ENCODE data around the gene SLC25A45.

SLC25A45 gene

DNA sequence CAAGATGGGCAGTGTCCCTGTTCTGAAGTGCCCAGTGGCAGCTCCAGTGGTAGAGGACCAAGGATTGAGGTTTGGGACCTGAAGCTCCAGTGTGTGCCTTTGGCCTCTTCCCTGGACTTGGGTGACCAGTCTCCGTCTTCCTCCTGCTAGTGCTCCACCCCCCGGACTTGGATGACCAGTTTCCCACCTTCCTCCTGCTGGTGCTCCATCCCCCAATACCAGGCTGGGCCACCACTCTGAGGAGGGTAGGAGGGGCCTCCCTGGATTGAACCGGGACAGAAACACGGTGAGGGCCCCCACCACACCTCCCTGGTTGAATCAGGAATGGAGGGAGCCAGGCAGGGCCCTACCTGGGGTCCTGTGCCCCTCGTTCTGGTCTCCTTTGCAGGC, 29.2 kb upstream of the SLC25A45 start:
- TF ChIP-seq, protein P1, sequence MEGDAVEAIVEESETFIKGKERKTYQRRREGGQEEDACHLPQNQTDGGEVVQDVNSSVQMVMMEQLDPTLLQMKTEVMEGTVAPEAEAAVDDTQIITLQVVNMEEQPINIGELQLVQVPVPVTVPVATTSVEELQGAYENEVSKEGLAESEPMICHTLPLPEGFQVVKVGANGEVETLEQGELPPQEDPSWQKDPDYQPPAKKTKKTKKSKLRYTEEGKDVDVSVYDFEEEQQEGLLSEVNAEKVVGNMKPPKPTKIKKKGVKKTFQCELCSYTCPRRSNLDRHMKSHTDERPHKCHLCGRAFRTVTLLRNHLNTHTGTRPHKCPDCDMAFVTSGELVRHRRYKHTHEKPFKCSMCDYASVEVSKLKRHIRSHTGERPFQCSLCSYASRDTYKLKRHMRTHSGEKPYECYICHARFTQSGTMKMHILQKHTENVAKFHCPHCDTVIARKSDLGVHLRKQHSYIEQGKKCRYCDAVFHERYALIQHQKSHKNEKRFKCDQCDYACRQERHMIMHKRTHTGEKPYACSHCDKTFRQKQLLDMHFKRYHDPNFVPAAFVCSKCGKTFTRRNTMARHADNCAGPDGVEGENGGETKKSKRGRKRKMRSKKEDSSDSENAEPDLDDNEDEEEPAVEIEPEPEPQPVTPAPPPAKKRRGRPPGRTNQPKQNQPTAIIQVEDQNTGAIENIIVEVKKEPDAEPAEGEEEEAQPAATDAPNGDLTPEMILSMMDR (IDR thresholded peaks at IDR 0.05), result no peak
- no peak overlapping the region for H3K4me3 ChIP-seq
- DNase-seq (ENCODE audit: low spot score), result no peak
- no peak overlapping the region for H3K27ac ChIP-seq

DNA sequence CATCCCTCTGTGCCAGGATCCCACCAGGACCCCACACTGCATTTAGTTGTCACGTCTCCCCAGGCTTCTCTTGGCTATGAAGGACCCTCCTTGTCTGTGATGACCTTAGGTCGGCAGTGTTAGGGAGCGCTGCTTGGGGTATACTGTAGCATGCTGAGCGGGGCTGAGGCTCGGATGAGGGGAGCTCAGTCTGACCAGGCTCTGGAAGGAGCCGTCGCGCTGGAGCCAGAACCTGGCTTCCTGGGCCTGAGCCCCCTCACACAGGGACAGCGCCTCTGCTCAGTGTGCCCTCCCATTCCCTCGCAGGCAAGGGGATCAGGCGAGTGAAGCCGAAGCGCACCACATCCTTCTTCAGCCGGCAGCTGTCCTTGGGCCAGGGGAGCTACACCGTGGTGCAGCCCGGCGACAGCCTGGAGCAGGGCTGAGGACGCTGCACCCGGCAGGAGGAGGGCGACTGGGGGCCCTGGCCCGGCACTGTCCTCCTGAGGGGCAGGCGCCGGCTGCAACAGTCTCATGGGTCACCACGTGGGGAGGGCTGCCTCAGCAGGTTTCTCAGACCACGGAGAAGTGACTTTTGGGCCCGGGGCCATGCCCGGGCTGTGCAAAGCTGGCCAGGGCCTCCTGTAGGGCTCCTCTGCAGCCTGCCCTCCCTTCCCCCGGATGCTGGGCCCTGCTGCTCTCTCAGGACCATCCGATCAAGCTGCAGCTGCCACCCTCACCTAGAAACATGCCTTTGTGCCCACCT, 28.7 kb upstream of the SLC25A45 start:
- no peak for DNase-seq (ENCODE audit: low spot score)
- Histone ChIP-seq H3K27ac (no peak overlapping the region), H3K4me3 (no peak overlapping the region)
- TF ChIP-seq, protein P1 (IDR thresholded peaks at IDR 0.05), result no peak

DNA sequence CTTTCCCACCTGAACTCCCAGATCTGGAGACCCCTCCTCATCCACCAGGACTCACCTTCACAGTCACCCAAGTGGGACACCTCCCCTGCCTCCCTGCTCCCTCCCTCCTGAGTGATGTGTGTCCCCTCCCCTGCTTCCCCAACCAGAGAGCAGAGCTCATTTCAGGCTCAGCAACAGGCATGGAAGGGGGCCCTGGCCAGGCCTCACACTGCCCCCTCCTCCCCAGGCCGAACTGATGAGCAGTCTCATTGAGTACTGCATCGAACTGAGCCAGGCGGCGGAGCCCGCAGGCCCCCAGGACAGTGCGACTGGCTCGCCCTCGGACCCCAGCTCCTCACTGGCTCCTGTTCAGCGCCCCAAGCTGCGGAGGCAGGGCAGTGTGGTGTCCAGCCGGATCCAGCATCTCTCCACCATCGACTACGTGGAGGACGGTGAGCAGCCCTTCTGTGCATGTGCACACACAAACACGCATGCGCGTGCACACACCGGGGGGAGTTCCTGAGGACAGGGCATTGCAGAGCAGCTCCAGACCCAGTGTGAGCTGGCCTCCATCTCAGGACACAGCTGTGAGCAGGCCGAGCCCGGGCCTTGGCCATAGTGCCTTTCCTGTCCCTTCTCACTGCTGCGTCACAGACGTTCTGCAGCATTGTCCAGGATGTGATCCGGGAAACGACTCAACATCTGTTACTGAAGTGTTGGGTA, 22.3 kb upstream of the SLC25A45 start:
- no peak for DNase-seq (ENCODE audit: low spot score)
- TF ChIP-seq, protein P1 (IDR thresholded peaks at IDR 0.05), result no peak
- Histone ChIP-seq H3K27ac (peak overlapping the region in 1 of 2 donors; percentile 62), H3K4me3 (no peak overlapping the region)

DNA sequence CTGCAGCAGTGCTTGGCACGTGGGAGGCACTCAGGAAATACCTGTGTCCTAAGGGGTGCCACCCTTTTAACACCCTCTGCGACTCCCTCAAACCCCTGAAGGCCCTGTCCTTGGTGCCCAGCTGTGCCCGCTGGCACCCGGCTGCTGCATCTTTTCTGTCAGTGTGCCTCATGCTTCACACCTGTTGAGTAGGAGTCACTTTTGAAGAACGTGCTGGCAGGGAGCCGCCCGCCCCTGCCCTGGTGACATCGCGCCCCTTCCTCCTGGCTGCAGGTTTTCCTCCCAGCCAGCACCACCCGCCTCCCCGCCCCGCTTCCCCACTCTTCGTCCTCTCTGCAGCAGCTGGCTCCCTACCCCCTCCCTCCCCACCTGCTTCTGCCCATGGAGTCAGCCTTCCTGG, 21.8 kb upstream of the SLC25A45 start:
- DNase-seq (ENCODE audit: low spot score), result no peak

DNA sequence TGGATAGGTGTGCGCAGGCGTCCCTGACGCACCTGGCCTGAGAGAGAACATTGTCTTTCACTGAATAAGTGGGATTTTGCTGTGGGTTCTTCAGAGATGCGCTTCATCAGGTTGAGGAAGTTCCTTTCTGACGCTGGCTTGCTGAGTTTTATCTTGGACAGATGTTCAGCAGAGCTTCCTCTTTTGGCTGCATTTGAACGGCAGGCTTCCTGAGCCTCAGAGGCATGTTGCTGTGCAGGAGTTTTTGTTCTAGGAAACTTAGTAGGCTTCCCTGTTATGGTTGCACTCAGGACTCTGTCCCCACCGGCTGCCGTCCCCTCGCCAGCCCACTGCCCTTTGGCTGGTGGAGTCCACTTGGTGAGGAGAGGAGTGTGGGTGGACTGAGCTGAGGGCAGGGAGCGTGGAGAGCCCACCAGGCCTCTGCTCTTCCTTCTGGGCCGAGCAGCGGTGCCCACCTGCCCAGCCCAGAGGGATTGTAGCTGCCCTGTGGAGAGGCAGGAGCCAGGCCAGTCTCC, 21.2 kb upstream of the SLC25A45 start:
- TF ChIP-seq, protein P1 (IDR thresholded peaks at IDR 0.05), result no peak
- DNase-seq (ENCODE audit: low spot score), result no peak
- Histone ChIP-seq H3K27ac (peak overlapping the region in 1 of 2 donors; percentile 62), H3K4me3 (no peak overlapping the region)

More for the DNA sequence above, 21.8 kb upstream of the SLC25A45 start:
- H3K27ac ChIP-seq, result peak overlapping the region in 1 of 2 donors; percentile 62
- TF ChIP-seq, protein P1 (IDR thresholded peaks at IDR 0.05), result no peak
- H3K4me3 ChIP-seq, result no peak overlapping the region

DNA sequence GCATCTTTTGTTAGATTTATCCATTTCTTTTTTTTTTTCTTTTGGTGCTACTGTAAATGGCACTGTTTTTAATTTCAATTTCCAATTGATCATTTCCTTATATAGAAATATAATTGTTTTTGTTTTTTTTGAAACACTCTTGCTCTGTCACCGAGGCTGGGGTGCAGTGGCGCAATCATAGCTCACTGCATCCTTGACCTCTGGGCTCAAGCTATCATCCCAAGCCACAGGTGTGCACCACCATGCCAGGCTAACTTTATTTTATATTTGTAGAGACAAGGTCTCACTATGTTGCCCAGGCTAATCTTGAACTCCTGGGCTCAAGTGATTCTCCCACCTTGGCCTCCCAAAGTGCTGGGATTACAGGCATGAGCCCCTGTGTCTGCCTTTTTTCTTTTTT, 20.3 kb upstream of the SLC25A45 start:
- no peak for DNase-seq (ENCODE audit: low spot score)
- TF ChIP-seq, protein P1 (IDR thresholded peaks at IDR 0.05), result no peak
- Histone ChIP-seq H3K27ac (no peak overlapping the region), H3K4me3 (no peak overlapping the region)

Data from coronary artery (tissue), 2 donors.